Activated CD4-positive, alpha-beta T cell treated with anti-CD3 and anti-CD28 coated beads, Interleukin-2, amount 10 ng/mL, durations not matched to agents 7 days and 5 days (primary cell): ENCODE data around the gene KIAA1586. TPM values are rescaled to one million over a fixed set of nuclear protein-coding genes. Genes with fewer than 3 reads are reported as not detected.

Source experiments
- CTCF ChIA-PET: fragments of 350-600 bp; sonication (Branson Sonifier 250); formaldehyde crosslinking; loops from one replicate; lab custom pipeline; 2021; ENCODE audit warnings: antibody characterized with exemption; lab: Charles Lee
- POLR2A ChIA-PET: fragments of 350-600 bp; sonication (Branson Sonifier 250); formaldehyde crosslinking; loops from one replicate; lab custom pipeline; 2021; ENCODE audit warnings: antibody characterized with exemption; lab: Charles Lee
- DNase-seq: peaks from one replicate; pipeline ENCODE4 v3.0.0-alpha.2; 2020
- H3K27ac Mint-ChIP-seq: one replicate; pipeline ENCODE4 v1.8.0; 2021; ENCODE audit warnings: mild to moderate bottlenecking, moderate library complexity, mixed read lengths
- H3K27me3 Mint-ChIP-seq: one replicate; pipeline ENCODE4 v1.8.0; 2021; ENCODE audit warnings: mixed read lengths
- H3K36me3 Mint-ChIP-seq: one replicate; pipeline ENCODE4 v1.8.0; 2021; ENCODE audit warnings: low read depth, mixed read lengths
- H3K4me1 Mint-ChIP-seq: one replicate; pipeline ENCODE4 v1.8.0; 2021; ENCODE audit warnings: mixed read lengths
- H3K4me3 Mint-ChIP-seq: one replicate; pipeline ENCODE4 v1.8.0; 2021; ENCODE audit warnings: mild to moderate bottlenecking, moderate library complexity, mixed read lengths
- H3K9me3 Mint-ChIP-seq: one replicate; pipeline ENCODE4 v1.8.0; 2021; ENCODE audit warnings: mixed read lengths
- total RNA-seq, 2 experiments: library from RNA; stranded (reverse); gene quantifications; one replicate each; pipeline ENCODE4 v1.2.3, GENCODE V29; 2021

KIAA1586 gene
- total RNA-seq, 2 experiments from 2014 or later, result 13.9 to 15.4 TPM

- CTCF ChIA-PET, result no interaction called here
- peaks cover 9% of the 10 kb centered on the region for H3K4me1 Mint-ChIP-seq
Measured at GRCh38 chr6:57064809-57065208, 18.3 kb downstream of the KIAA1586 start.

GRCh38 chr6:57068061-57068460, 21.6 kb downstream of the KIAA1586 start:
- H3K27me3 Mint-ChIP-seq, result no peaks in the 10 kb centered on the region
- no peak overlapping the region for H3K4me3 Mint-ChIP-seq
- peaks cover 9% of the 10 kb centered on the region for H3K4me1 Mint-ChIP-seq
- CTCF ChIA-PET, result no interaction called here
- H3K27ac Mint-ChIP-seq, result no peak overlapping the region
- no peak for DNase-seq
- H3K9me3 Mint-ChIP-seq, result no peaks in the 10 kb centered on the region
- H3K36me3 Mint-ChIP-seq, result peaks cover 14% of the 10 kb centered on the region
- POLR2A ChIA-PET, result no interaction called here

More at GRCh38 chr6:57064809-57065208, 18.3 kb downstream of the KIAA1586 start:
- Mint-ChIP-seq H3K27me3 (no peaks in the 10 kb centered on the region), H3K4me3 (no peak overlapping the region), H3K36me3 (peaks cover 25% of the 10 kb centered on the region), H3K9me3 (no peaks in the 10 kb centered on the region), H3K27ac (peak overlapping the region; percentile 38)
- POLR2A ChIA-PET, result no interaction called here
- no peak for DNase-seq

GRCh38 chr6:57069228-57069627, 22.7 kb downstream of the KIAA1586 start:
- Mint-ChIP-seq H3K27ac (no peak overlapping the region), H3K4me1 (peaks cover 9% of the 10 kb centered on the region), H3K27me3 (no peaks in the 10 kb centered on the region), H3K36me3 (peaks cover 16% of the 10 kb centered on the region), H3K4me3 (no peak overlapping the region), H3K9me3 (no peaks in the 10 kb centered on the region)
- ChIA-PET CTCF (interaction anchor here (0.6 kb wide), 1 partner anchor 159 kb away, joined by 3 read pairs; no protein-coding TSS in a partner anchor), POLR2A (no interaction called here)
- no peak for DNase-seq

- Mint-ChIP-seq H3K9me3 (no peaks in the 10 kb centered on the region), H3K27ac (no peak overlapping the region), H3K36me3 (peaks cover 15% of the 10 kb centered on the region), H3K4me1 (peaks cover 5% of the 10 kb centered on the region), H3K27me3 (no peaks in the 10 kb centered on the region), H3K4me3 (no peak overlapping the region)
- ChIA-PET CTCF (no interaction called here), POLR2A (no interaction called here)
- no peak for DNase-seq
Measured at GRCh38 chr6:57069920-57070331, 23.4 kb downstream of the KIAA1586 start.

- DNase-seq, result no peak
- CTCF ChIA-PET, result interaction anchor here (1.1 kb wide), 1 partner anchor 119 kb away, joined by 3 read pairs; no protein-coding TSS in a partner anchor
- no peak overlapping the region for H3K27ac Mint-ChIP-seq
Measured at GRCh38 chr6:57072108-57072507, 25.6 kb downstream of the KIAA1586 start.

GRCh38 chr6:57074383-57074782, 27.9 kb downstream of the KIAA1586 start:
- POLR2A ChIA-PET, result no interaction called here
- H3K4me3 Mint-ChIP-seq, result no peak overlapping the region
- peaks cover 3% of the 10 kb centered on the region for H3K9me3 Mint-ChIP-seq
- peaks cover 11% of the 10 kb centered on the region for H3K36me3 Mint-ChIP-seq
- H3K4me1 Mint-ChIP-seq, result no peaks in the 10 kb centered on the region
- no peak overlapping the region for H3K27ac Mint-ChIP-seq
- DNase-seq, result no peak
- CTCF ChIA-PET, result interaction anchor here (0.6 kb wide), 1 partner anchor 32 kb away, joined by 3 read pairs; no protein-coding TSS in a partner anchor
- H3K27me3 Mint-ChIP-seq, result no peaks in the 10 kb centered on the region

More at GRCh38 chr6:57072108-57072507, 25.6 kb downstream of the KIAA1586 start:
- Mint-ChIP-seq H3K27me3 (no peaks in the 10 kb centered on the region), H3K9me3 (no peaks in the 10 kb centered on the region), H3K4me1 (no peaks in the 10 kb centered on the region), H3K36me3 (peaks cover 7% of the 10 kb centered on the region), H3K4me3 (no peak overlapping the region)
- POLR2A ChIA-PET, result interaction anchor here (0.6 kb wide), 1 partner anchor 15 kb away, joined by 7 read pairs; no protein-coding TSS in a partner anchor

- Mint-ChIP-seq H3K4me3 (no peak overlapping the region), H3K27ac (no peak overlapping the region), H3K27me3 (no peaks in the 10 kb centered on the region), H3K4me1 (no peaks in the 10 kb centered on the region), H3K36me3 (peaks cover 12% of the 10 kb centered on the region), H3K9me3 (peaks cover 3% of the 10 kb centered on the region)
- no peak for DNase-seq
- POLR2A ChIA-PET, result no interaction called here
- CTCF ChIA-PET, result no interaction called here
Measured at GRCh38 chr6:57075092-57075491, 28.6 kb downstream of the KIAA1586 start.

GRCh38 chr6:57078531-57079207, 32.2 kb downstream of the KIAA1586 start:
- H3K27ac Mint-ChIP-seq, result no peak overlapping the region
- CTCF ChIA-PET, result interaction anchor here (1.1 to 1.2 kb wide), 2 partner anchors 11 to 16 kb away, joined by 3 to 4 read pairs; no protein-coding TSS in a partner anchor
- H3K4me1 Mint-ChIP-seq, result no peaks in the 10 kb centered on the region
- H3K27me3 Mint-ChIP-seq, result no peaks in the 10 kb centered on the region
- no peak for DNase-seq
- H3K36me3 Mint-ChIP-seq, result peaks cover 18% of the 10 kb centered on the region
- POLR2A ChIA-PET, result no interaction called here
- no peak overlapping the region for H3K4me3 Mint-ChIP-seq
- H3K9me3 Mint-ChIP-seq, result peaks cover 9% of the 10 kb centered on the region

- Mint-ChIP-seq H3K4me3 (no peak overlapping the region), H3K4me1 (peaks cover 6% of the 10 kb centered on the region), H3K27ac (no peak overlapping the region), H3K36me3 (peaks cover 3% of the 10 kb centered on the region), H3K27me3 (no peaks in the 10 kb centered on the region), H3K9me3 (peaks cover 3% of the 10 kb centered on the region)
- DNase-seq, result no peak
- CTCF ChIA-PET, result no interaction called here
- POLR2A ChIA-PET, result no interaction called here
Measured at GRCh38 chr6:57085471-57085870, 39.0 kb downstream of the KIAA1586 start.

GRCh38 chr6:57086843-57087242, 40.4 kb downstream of the KIAA1586 start:
- ChIA-PET POLR2A (interaction anchor here (0.7 kb wide), 1 partner anchor 15 kb away, joined by 7 read pairs; no protein-coding TSS in a partner anchor), CTCF (interaction anchor here (0.6 kb wide), 1 partner anchor 335 kb away, joined by 4 read pairs; no protein-coding TSS in a partner anchor)
- Mint-ChIP-seq H3K27ac (no peak overlapping the region), H3K9me3 (no peaks in the 10 kb centered on the region), H3K4me1 (peaks cover 14% of the 10 kb centered on the region), H3K27me3 (no peaks in the 10 kb centered on the region), H3K36me3 (peaks cover 7% of the 10 kb centered on the region), H3K4me3 (no peak overlapping the region)
- DNase-seq, result no peak

GRCh38 chr6:57087916-57088315, 41.4 kb downstream of the KIAA1586 start:
- H3K9me3 Mint-ChIP-seq, result no peaks in the 10 kb centered on the region
- ChIA-PET CTCF (no interaction called here), POLR2A (no interaction called here)
- H3K4me3 Mint-ChIP-seq, result no peak overlapping the region
- H3K4me1 Mint-ChIP-seq, result peaks cover 22% of the 10 kb centered on the region
- no peaks in the 10 kb centered on the region for H3K27me3 Mint-ChIP-seq
- peaks cover 14% of the 10 kb centered on the region for H3K36me3 Mint-ChIP-seq
- no peak for DNase-seq
- H3K27ac Mint-ChIP-seq, result peak overlapping the region; percentile 46

GRCh38 chr6:57089265-57089664, 42.8 kb downstream of the KIAA1586 start:
- no peaks in the 10 kb centered on the region for H3K9me3 Mint-ChIP-seq

More at GRCh38 chr6:57089265-57089664, 42.8 kb downstream of the KIAA1586 start:
- H3K4me3 Mint-ChIP-seq, result peak overlapping the region; percentile 83
- CTCF ChIA-PET, result interaction anchor here (0.8 kb wide), 1 partner anchor 11 kb away, joined by 3 read pairs; no protein-coding TSS in a partner anchor
- DNase-seq, result no peak
- peaks cover 16% of the 10 kb centered on the region for H3K36me3 Mint-ChIP-seq
- POLR2A ChIA-PET, result no interaction called here
- no peaks in the 10 kb centered on the region for H3K27me3 Mint-ChIP-seq
- H3K27ac Mint-ChIP-seq, result peak overlapping the region; percentile 93
- peaks cover 30% of the 10 kb centered on the region for H3K4me1 Mint-ChIP-seq
